Vagina (tissue), 2 donors: ENCODE results near the gene CCDC47.

Experiments
- CTCF ChIP-seq, 3 experiments: fragments of 450-650 bp in 2 of 3; fragments of 200-600 bp in 1 of 3; sonication (generic) in 1 of 3; IDR thresholded peaks; one replicate each; pipeline ENCODE4 v1.5.1; 2017 to 2019; ENCODE audit warnings: antibody characterized with exemption in 3 of 3, mild to moderate bottlenecking in 2 of 3, moderate library complexity in 2 of 3
- POLR2A ChIP-seq, 2 donors: fragments of 450-650 bp; IDR thresholded peaks; one replicate each; pipeline ENCODE4 v1.6.1; 2017; ENCODE audit warnings: antibody characterized with exemption in 2 of 2, mild to moderate bottlenecking in 2 of 2, moderate library complexity in 2 of 2

DNA sequence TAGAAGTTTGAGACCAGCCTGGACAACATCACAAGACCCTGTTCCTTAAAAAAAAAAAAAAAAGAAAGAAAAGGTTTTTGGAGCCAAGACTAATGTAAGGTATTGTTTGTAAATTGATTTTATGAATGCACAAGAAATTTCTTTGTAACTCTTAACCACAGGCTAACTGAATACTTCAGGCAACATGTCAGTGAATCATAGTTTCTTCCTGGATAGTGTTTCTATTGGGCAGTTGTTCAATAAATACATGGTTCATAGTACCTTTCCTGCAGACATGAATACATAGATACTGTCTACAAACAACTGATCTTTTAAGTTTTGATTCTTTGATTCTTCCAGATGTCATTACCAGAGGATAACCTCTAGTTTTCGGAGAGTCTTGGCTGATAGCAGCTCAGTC is 12.2 kb upstream of the CCDC47 start:
- no peak for TF ChIP-seq CTCF (IDR thresholded peaks at IDR 0.05)
- no peak for TF ChIP-seq POLR2A (IDR thresholded peaks at IDR 0.05)
